AG09309 (cell line): Measurements from ENCODE around the gene BOLA1.

Experiments used
- DNase-seq: peaks from one replicate; pipeline ENCODE4 v3.0.0-alpha.2; 2010; ENCODE audit warnings: low read depth
- H3K4me3 ChIP-seq: 2 replicates; pipeline ENCODE4 v1.5.1; 2011; ENCODE audit warnings: mild to moderate bottlenecking, low read depth, low read length, moderate library complexity; ENCODE audit not compliant: control insufficient read depth
- TF ChIP-seq, protein P1 (sequence below): IDR thresholded peaks from 2 replicates; pipeline ENCODE4 v1.5.1; 2011; ENCODE audit warnings: mild to moderate bottlenecking, low read depth, low read length, inconsistent platforms; ENCODE audit not compliant: insufficient read depth, control insufficient read depth; ENCODE audit errors: missing control alignments

The BOLA1 gene

DNA sequence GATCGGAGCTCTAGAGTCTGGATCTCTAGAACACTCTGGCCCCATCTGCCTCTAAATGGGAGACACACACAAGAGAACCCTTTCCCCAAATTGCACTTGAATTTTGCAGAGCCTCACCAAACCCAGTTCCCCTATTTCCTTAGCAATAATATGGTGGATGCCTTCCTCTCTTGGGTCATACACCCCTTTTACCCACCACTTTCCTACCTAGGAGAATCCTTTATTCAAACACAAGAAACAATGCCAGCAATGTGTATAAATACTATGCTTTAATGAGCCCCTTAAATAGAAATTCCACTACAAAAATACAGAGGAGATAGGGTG, 29.0 kb downstream of the BOLA1 start:
- TF ChIP-seq, protein P1, sequence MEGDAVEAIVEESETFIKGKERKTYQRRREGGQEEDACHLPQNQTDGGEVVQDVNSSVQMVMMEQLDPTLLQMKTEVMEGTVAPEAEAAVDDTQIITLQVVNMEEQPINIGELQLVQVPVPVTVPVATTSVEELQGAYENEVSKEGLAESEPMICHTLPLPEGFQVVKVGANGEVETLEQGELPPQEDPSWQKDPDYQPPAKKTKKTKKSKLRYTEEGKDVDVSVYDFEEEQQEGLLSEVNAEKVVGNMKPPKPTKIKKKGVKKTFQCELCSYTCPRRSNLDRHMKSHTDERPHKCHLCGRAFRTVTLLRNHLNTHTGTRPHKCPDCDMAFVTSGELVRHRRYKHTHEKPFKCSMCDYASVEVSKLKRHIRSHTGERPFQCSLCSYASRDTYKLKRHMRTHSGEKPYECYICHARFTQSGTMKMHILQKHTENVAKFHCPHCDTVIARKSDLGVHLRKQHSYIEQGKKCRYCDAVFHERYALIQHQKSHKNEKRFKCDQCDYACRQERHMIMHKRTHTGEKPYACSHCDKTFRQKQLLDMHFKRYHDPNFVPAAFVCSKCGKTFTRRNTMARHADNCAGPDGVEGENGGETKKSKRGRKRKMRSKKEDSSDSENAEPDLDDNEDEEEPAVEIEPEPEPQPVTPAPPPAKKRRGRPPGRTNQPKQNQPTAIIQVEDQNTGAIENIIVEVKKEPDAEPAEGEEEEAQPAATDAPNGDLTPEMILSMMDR: no peak
- H3K4me3 ChIP-seq: peak overlapping the region; percentile 93
- DNase-seq: no peak

DNA sequence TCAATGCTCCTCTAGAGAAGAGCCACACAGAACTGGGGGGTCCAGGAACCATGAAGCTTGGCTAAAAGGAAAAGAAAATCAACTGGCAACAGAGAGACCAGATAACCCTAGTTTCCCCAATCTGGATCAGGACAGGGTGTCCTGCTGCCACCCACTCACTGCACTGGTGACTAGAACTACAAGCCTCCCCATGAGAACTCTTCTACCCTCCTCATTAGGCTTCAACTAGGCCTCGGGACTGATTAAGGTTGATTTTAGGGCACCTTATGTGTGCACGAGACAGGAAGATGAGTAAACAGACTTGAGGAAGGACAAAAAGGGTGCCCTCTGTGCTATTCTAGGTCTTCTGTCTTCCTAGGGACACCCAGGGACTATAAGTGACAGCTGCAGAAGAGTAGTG, 30.5 kb downstream of the BOLA1 start:
- TF ChIP-seq, protein P1: no peak
- no peak for DNase-seq
- H3K4me3 ChIP-seq: no peak overlapping the region

DNA sequence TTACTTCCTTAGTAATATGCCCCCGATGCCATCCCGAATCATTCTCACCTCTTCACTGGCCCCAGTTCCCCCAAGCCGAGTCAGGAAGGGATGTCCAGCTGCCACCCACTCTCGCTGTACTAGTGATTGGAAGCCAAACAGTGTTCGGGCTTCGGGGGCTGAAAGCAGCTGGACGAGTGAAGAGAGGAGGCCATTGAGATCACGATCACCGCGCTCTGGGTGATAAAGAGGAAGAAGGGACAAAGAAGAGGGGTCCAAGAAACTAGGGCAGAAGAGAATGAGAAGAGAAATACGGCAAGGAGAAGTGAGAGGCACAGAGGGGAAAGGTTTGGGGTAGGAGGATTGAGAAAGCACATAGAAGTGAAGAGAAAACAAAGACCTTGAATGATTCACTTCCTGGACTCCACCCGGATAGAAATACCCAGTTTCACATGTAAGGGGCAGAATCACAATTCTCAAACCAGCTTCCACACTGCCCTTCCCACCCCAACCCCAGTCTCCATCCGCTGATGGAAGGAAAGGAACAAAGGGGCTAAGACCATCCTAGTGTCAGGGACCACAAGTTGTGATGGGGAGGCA, 31.9 kb downstream of the BOLA1 start:
- DNase-seq: no peak
- TF ChIP-seq, protein P1: no peak
- H3K4me3 ChIP-seq: no peak overlapping the region

GRCh38 chr1:149932474-149932873, 33.1 kb downstream of the BOLA1 start:
- no peak overlapping the region for H3K4me3 ChIP-seq
- TF ChIP-seq, protein P1: no peak
- DNase-seq: no peak

DNA sequence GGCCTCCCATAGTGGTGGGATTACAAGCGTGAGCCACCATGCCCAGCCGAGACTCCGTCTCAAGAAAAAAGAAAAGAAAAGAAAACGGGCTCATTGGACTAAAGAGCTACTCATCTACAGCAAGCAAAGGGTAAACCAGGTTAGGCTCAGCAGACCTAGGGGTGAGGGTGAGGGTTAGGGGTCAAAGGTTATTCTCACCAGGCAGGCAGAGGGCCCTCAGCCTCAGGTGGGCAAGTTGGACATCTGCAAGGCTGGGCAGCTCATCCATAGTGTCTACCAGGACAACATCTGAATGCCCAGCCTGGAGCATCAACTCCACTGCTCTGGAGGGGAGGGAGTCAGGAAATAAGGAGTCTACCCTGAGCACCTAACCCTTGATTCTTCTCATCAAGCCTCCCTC, 33.8 kb downstream of the BOLA1 start:
- TF ChIP-seq, protein P1: no peak
- H3K4me3 ChIP-seq: no peak overlapping the region
- no peak for DNase-seq

DNA sequence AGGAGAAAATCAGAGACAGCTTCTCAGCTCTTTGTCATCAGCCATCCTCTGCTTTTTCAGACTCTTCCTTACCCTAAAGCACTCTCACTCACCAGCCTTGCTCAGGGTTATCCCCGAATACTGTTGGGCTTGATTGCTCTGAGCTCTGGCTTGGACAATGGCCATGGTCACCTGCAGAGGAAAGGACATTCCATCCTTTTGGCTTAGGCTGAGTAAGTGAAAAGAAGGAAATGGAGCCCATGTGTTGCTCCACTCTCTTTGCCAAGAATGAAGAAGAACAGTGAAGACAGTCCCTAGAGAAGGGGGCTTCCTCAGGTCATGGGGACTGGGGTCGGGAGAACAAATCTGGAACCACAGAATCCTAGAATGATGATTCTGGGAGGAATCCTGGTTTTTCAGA, 35.0 kb downstream of the BOLA1 start:
- H3K4me3 ChIP-seq: no peak overlapping the region
- no peak for DNase-seq
- TF ChIP-seq, protein P1: no peak
